Epidermal melanocyte (primary cell): ENCODE measurements around the gene NFIC.
"Not testable (repeated sequence)": the region's sequence is repeated elsewhere in the genome, so short reads cannot be mapped to it uniquely, and the experiment has no call there.

Experiments
- DNase-seq: peaks from one replicate; pipeline ENCODE4 v3.0.0; 2011; ENCODE audit warnings: low spot score; ENCODE audit not compliant: insufficient read length

The NFIC gene

DNA sequence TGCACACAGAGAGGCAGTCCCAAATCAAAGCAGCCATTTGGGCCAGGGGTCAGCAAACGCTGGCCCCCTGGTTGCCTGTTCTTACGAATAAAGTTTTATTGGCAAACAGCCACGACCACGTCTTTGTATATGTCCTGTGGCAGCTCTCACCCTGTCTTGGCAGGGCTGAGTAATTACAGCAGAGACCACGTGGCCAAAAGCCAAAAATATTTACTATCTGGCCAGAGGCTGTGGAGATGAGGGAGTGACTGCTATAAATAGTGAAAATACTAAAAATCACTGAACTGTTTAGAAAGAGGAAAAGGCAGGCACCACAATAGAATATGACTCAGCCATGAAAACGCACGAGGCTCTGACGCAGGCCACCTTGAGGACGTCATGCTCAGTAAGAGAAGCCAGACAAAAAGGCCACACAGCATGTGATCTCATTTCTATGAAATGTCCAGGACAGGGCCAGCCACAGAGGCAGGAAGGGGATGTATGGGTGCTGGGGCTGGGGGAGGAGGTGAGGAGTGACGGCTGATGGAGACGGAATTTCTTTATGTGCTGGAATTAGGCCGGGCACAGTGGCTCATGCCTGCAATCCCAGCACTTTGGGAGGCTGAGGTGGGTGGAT lies 84.5 kb downstream of the NFIC start:
- DNase-seq, result peak; percentile 85

DNA sequence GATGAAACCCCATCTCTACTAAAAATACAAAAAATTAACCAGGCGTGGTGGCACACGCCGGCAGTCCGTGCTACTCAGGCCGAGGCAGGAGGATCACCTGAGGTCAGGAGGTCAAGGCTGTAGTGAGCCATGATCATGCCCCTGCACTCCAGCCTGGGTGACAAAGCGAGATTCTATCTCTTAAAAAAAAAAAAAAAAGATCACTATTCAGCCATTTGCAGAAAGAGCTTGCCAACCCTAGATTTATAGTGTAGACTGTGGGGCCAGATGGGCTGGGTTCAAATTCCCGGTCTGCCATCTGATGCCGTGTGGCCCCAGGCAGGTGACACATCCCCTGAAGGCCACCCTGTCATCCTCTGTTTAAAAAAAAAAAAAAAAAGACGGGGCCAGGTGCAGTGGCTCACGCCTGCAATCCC lies 85.1 kb downstream of the NFIC start:
- DNase-seq, result no peak

DNA sequence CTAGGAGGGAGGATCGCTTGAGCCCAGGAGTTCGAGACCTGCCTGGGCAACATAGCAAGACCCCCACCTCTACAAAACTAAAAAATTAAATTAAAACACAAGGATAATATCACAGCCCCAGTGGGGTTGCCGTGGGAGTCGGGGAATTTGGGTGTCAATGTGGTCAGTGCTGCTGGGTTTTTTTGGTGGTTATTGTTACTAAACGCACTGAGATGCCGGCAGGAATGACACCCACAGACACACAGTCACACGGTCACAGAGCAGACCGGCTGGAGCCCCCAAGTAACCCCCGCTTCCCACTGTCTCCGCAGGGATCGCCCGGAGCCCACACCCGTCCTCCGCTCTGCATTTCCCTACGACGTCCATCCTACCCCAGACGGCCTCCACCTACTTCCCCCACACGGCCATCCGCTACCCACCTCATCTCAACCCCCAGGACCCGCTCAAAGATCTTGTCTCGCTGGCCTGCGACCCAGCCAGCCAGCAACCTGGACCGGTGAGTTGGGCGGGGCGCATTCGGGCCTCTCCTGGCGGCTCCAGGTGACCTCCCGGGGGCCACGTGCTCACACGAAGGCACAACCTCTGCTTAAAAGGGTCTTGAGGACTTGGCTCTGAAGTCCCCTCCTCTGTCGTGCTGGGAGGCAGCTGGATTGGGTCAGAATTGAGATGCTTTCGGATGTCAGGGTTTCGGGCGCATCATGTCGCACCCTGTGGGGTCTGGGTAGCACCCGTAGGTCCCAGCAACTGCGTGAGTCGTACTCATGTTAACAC lies 86.0 kb downstream of the NFIC start:
- no peak for DNase-seq

DNA sequence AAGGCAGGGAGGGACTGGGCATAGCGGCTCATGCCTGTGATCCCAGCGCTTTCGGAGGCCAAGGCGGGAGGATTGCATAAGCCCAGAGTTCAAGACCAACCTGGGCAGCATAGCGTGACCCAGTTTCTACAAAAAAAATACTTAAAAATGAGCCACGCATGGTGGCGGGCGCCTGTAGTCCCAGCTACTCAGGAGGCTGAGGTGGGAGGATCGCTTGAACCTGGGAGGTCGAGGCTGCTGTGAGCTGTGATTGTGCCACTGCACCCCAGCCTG lies 86.5 kb downstream of the NFIC start:
- not testable (repeated sequence) for DNase-seq

DNA sequence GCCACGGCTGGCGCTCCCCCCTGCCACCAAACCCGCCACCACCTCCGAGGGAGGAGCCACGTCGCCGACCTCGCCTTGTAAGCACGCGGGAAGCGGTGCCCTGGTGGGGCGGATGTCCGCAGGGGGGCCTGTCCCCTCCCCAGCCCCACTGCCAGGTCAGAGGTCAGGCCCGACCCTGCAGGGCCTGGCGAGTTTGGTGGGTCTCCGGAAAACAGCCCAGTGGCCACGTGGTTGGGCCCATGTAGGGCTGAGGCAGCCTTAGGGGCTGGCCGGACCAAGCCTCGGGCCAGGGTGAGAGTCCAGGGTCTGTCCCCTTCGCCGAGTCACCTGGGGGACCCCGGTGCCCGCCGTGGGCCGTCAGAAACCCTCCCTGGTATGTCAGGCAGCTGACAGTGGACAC lies 87.5 kb downstream of the NFIC start:
- DNase-seq, result no peak

DNA sequence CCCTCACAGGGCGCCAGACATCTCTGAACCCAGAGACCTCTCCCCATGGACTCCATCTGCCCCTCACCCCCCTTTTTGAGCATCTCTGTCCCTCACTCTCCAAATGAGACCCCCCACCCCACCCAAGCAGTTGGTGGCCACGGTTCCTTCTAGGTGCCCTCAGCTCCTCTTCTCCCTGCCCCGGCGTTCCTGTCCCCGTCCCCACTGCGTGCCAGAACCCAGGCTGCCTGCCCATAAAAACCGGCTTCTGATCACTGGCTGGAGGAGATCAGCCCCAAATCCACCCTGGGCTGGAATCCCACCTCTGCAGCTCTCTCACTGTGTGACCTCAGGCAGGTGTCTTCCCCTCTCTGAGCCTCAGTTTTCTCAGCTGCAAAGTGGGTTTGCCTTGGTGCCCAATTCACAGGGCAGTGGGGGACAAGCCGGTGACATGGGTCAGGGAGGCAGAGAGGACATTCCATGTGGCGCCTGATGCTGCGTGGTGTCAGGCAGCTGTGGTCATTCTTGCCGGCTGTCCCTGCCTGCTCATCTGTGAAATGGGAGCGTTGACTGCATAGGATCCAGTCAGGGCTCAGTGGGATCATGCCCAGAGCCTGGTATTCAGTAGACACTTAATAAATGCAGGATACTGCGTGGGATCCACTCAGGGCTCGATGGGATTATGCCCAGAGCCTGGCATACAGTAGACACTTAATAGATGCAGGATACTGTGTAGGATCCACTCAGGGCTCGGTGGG lies 88.4 kb downstream of the NFIC start:
- no peak for DNase-seq

DNA sequence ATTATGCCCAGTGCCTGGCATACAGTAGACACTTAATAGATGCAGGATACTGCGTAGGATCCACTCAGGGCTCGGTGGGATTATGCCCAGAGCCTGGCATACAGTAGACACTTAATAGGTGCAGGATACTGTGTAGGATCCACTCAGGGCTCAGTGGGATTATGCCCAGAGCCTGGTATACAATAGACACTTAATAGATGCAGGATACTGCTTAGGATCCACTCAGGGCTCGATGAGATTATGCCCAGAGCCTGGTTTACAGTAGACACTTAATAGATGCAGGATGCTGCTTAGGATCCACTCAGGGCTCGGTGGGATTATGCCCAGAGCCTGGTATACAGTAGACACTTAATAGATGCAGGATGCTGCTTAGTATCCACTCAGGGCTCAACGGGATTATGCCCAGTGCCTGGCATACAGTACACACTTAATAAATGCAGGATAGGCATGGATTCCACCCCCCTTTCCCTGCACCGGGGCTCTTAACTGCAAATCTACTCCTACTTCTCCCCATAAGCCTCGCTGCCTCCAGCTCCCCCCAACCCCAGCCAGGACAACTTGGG lies 89.1 kb downstream of the NFIC start:
- no peak for DNase-seq

DNA sequence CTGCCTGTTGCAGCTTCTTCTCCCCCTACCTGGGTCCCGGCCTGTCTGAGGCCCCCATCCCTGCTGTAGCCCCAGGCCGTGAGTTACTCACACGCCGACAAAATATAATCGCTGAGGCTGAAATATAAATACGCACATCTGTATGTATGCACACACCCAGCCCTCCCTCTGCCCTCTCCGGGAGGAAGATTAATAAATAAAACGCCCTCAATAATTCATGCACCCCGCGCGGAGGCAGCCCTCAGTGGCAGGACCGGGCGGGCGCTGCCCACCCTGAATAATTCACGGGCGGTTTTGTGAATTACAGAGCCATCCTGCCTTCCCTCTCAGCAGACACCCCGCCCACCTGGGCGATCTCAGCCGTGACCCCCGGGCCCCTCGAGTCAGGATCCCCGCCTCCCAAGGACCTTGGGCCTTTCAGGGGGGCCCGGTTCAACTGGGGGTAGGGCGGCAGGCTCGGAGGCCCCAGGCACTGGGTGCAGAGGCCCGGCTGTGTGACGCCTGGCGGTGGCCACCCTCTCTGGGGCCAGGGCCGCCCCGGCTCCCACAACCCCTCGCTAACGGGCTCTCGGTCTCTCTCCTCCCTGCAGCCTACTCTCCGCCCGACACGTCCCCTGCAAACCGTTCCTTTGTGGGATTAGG lies 89.7 kb downstream of the NFIC start:
- no peak for DNase-seq

DNA sequence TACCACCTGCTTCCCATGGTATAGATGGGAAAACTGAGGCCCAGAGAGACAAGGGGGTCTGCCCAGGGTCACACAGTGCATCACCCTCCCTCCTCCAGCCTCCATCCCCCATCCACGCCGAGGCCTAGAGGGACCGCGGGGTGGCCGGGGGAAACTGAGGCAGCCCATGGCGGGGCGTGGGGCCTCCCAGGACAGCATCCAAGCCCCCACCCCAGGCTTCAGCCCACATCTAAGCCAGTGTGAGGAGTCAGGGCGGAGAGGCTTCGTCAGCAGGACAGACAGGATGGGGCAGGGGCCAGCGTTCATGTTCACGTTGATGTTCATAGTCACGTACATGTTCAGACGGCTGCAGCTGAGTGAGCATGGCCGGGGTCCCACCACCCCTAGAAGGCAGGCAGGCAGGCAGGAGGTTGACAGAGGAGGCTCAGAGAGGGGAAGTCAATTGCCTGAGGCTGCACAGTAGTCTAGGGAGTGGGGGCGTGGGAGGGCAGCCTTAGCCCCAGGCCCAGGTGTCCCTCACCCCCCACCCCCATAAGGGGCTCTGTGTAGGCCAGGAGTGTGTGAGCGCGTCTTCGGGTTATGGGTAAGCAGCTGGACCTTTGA lies 90.6 kb downstream of the NFIC start:
- DNase-seq, result no peak

DNA sequence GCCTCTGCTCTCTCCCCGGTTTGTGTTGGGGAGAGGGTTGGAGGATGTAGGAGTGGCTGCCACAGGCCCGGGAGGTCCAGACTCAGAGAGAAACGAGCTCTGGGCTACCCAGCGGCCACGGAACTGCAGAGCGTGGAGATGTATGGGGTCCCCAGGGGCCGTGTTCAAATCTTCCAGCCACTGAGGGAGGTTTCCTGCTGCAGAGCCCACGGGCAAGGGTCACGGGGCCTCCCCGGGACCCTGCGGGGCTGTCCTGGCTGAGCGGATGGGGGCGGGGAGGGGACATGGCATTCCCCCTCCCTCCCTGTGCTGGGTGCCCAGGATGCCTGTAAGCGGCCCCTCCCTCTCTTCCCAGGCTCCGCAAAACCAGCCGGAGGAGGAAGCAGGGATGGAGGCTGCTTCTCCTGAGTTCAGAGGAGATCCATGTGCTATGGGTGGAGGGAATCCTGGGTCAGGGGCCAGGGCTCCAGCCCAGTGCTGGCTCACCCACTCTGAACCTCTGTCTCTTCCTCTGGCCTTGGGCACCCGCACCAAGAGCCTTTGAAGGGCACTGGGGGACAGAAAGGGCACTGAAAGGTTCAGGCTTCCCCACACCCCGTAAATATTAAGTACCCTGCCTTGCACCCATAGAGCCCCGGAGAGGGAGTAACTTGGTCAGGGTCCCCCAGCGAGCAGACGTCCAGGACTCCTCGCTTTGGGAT lies 91.3 kb downstream of the NFIC start:
- DNase-seq, result no peak

DNA sequence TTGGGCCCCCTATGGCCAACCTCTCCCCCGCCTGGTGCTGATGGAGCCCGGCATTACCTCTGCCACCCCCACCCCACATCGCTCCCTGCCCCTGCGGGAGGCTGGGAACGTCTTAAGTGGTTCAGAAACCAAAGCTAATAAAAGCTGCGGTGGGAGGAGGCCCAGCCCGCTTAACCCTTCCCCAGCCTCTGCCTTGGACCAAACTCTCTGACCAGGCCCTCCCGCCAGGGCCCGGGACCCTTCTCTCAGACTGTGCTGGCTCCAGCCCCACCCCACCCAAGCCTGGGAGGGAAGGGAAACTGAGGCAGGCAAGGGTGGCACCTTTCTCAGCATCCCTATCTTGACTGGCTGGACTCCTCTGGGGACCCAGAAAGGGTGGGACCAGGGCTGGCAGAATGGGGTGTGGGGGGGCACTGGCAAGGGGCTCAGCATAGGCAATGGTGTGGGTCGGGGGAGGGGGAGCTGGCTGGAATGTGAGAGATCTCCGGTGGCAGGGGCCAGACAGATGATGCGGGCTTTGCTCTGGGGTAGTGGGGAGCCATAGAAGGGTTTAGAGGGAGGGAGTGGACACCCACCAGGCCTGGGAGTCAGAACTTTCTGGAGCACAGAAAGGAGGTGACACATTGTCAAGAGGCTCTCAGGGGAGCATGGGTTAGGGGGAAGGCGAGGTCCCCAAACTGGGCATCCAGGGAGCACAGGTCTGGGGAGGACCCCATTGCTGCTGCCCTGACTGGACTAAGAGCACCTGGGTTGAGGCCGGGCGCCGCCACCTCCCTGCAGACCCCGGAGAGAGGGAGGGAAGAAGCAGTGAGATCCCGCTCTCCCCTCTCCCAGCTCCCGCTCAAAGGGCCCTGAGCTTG lies 92.1 kb downstream of the NFIC start:
- DNase-seq, result no peak

DNA sequence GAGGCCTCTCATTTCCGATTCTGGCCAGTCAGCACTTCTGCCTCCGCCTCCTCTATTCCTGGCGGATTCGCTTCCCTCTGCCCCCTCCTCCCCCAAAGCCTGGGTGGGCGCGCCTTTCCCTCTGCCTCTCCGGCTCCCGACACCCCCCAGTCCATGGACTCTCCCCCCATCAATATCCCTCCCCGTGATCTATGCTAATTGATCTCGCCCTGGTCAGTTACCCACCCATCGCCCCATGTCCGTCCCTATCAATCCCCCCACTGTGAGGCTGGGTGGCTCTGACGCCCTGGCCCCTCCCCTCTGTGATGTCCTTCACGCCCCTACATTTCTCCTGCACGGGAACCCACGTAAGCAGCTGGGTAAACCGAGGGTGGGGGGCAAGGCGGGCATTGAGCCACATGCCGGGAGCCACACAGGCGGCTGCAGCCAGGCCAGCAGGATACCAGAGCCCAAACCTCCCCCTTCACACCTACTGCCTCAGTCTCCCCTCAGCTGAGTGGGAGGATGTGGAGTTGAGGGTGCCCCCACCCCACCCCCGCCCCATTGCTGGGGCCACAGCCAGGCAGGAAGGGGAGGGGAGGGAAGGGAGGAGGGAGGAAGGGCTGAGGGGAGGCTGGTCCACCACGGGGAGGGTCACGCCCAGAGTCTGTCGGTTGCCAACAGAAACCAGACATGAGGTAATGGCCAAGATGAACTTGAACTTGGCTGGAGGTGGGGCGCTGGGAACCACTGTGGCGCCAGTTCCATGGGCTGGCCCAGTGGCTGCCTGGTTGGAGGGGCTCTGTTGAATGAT lies 92.9 kb downstream of the NFIC start:
- peak; percentile 84 for DNase-seq

DNA sequence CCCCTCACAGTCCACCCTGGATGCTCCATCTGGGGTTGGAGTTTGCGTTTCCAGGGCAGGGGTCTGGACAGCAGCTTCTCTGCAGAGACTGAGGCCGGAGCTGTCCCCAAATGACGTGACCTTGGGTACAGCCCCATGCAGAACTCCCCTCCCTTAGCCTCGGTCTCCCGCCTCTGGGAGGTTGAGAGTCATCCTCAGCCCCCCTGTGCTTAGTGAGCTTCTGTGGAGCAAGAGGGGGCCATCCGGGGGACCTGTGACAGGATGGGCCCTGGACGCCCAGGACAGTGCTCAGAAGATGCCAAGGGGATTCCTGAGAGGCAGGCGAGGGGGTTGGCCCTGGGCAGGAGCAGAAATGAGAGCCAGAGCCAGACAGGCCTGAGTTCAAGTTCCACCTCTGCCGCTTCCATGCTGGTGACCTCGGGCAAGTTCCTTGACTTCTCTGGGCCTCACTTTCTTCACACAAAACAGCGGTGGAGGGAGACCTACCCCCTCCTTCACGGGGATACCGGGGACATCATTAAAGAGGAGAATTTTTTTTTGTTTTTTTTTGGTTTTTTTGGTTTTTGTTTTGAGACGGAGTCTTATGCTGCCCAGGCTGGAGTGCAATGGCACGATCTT lies 93.7 kb downstream of the NFIC start:
- no peak for DNase-seq

DNA sequence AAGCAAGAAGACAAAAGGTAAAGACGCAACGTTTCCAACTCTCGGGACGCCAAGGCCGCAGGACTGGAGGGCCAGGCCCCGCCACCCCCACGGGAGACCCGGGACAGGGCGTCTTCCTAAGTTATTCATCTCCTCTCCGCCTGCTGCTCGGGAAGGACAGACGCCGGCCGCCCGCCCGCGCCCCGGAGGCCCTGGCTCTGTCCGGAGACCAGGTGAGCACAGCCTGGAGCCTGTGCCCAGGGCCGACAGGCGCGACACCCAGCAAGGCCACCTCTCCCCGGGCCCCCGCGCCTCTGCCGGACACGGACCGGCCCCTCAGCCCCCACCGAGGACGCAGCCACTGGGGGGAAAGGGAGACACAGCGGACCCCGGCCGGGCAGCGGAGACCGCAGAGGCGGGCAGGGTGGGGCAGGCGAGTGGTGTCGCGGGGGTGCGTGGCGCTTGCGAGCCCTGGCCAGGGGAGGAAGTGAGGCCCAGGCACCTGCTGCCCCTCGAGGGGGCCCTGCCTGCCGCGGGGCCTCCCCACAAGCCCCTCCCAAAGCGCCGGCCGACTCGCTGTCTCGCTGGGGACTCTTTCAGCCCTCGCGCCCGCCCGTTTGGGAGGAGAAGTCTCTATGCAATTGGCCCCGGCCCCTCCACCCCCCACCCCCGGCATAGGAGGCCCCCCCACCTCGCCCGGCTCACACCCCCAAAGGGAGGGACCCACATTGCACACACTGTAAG lies 96.8 kb downstream of the NFIC start:
- DNase-seq, result no peak

DNA sequence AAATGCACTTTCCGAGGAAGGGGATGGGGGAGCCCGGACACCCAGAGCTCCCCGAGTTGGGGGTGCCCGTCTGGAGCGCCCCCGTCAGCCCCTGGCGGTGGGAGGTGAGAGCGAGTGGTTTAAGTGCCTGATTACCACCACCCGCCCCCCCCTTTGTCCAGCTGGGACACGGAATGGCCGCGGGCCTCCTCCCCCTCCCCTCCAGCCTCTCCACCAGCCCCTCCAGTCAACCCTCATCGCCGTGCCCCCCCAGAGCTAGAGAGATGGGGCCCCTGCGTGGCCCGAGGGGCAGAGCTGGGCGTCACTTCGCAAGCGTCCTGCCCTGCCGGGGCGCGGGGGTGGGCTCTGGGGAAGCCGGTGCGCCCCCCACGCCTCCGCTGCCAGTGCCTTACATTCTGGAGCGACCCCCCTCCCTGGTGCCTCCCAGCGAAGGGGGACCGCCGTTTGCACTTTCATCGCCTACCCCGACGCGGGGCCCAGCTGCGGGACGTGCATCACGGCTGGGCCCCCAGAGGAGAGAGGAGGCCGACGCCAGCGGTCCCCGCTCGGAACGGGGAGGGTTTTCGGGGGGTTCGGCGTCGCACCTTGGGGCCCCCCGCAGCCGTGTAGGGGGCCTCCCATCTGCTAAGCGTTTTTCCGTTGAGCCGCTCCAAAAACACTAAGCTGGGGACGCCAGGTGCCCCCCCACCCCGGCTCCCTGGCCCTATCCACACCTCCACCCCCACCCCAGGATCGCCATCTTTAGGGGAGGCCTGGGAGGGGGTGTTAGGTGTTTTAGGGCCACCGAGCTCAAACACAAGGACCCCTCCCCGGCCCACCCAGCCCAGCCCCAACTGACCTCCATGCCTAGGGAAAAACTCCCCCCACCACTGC lies 97.6 kb downstream of the NFIC start:
- DNase-seq, result no peak

DNA sequence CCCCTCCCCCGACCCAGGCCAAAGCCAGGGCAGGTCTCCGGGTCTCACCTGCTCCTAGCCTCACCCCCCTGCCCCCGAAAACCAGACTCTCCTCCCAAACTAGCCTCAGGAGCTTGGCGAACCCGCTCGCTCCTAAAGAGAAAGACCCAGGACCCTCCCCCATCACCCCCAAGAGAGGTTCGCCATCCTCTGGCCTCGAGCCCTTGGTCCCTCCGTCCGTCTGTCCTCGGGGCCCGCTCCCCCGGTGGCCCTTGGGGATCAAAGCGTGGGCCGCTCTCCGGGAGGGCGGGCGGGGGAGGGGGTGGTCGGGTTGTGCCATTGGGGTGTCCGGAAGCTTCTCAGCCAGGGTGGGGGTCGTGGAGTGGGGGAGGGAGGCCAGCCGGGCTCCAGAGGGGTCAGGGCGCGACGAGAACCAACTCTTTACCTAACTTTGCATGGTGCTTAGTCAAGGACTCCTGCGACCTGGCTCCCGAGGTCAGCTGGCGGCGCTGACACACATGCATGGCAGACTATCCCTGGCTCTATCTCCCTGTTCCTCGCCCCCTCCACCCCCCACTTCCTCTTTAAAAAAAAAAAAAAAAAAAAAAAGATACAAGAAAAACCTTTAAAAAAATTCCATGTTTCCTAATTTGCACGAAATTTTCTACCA lies 98.3 kb downstream of the NFIC start:
- DNase-seq, result no peak

DNA sequence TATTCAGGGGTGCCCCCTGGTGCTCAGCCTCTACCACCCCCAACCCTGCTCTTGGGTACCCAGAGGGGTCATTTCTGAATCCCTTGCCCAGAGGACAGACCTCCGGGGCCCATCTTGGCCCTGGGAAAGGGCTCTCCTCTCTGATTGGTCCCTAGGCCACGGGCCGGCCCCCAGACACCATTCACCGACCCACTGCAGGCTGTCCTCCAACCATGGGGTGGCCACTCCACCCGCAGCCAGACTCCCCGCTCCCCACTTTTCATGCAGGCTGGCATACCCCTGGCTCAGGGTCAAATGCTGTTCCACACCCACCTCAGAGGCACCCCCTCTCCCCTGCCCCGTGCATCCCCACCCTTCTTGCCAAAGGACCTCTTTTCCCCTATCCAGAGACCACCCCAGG lies 99.2 kb downstream of the NFIC start:
- DNase-seq, result no peak
